IPS-20b (cell line): ENCODE results near the gene SEC14L6.
"Not testable (repeated sequence)": the region's sequence is repeated elsewhere in the genome, so short reads cannot be mapped to it uniquely, and the experiment has no call there.

Experiments
- H3K27ac ChIP-seq: one replicate; pipeline ENCODE4 v1.5.1; 2013; ENCODE audit warnings: low read length
- H3K27me3 ChIP-seq: 2 replicates; pipeline ENCODE4 v1.6.1; 2013; ENCODE audit warnings: mild to moderate bottlenecking, low read length, inconsistent platforms; ENCODE audit not compliant: insufficient read depth
- H3K36me3 ChIP-seq: 2 replicates; pipeline ENCODE4 v1.6.1; 2013; ENCODE audit warnings: low read depth, mild to moderate bottlenecking, inconsistent platforms, low read length, moderate library complexity; ENCODE audit not compliant: insufficient read depth
- H3K4me1 ChIP-seq: 2 replicates; pipeline ENCODE4 v1.6.1; 2013; ENCODE audit warnings: mild to moderate bottlenecking, control low read depth, inconsistent platforms, low read length, moderate library complexity; ENCODE audit not compliant: insufficient read depth
- H3K4me3 ChIP-seq: 2 replicates; pipeline ENCODE4 v1.5.1; 2013; ENCODE audit warnings: mild to moderate bottlenecking, low read length, inconsistent platforms
- H3K9ac ChIP-seq: 2 replicates; pipeline ENCODE4 v1.6.1; 2013; ENCODE audit warnings: low read depth, mild to moderate bottlenecking, inconsistent platforms, low read length, moderate library complexity
- H3K9me3 ChIP-seq: 2 replicates; pipeline ENCODE4 v1.6.1; 2013; ENCODE audit warnings: mild to moderate bottlenecking, low read depth, low read length, inconsistent platforms; ENCODE audit not compliant: insufficient read depth

The SEC14L6 gene

DNA sequence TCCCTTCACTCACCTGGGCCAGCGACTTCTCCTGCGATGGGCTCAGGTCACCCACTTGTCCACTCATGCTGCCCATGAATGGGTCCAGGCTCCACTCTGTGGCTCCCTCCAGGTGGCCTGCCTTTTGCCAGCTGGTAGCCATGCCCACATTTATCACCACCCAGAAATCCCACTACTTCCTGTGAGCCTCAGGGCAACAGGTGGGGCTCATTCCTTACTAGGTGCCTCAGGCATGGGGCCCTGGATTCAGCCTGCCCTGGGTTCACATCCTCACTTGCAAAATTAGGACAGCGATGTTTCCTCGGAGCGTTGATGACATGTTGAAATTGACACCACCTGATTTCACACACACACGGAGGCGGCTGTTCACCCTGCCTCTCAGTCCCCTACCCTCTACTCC is at the start of gene SEC14L6:
Gene SEC14L6 (minus strand): TSS at position 126 of the 400 bp plus-strand sequence. CDS start 59 bp downstream, at position 67.
- Histone ChIP-seq H3K4me3 (no peak within 1 kb of the TSS), H3K9me3 (no peaks in the 10 kb centered on the region), H3K27ac (no peak within 1 kb of the TSS), H3K4me1 (0 out of 2 replicates have a peak, but pooled peaks cover 3% of the 10 kb centered on the region), H3K27me3 (peaks cover 27% of the 10 kb centered on the region), H3K9ac (no peak within 1 kb of the TSS), H3K36me3 (no peaks in the 10 kb centered on the region)

DNA sequence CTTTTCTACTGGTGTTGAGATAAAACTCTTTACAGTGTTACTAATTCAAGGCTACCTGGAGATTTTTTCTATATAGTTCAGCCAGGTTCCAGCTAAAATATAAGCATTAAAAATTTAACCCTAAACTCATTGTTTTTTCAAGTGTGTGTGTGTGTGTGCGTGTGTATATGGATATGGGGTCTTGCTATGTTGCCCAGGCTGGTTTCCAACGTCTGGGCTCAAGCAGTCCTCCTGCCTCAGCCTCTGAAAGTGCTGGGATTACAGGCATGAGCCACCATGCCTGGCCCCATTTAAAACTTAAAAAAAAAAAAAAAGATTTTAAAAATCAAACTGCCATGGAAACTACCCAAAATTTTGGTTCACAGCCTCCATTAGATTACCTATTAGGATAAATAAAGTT is 49.7 kb upstream of the SEC14L6 start:
- Histone ChIP-seq H3K9ac (no peak overlapping the region), H3K4me3 (no peak overlapping the region), H3K9me3 (no peaks in the 10 kb centered on the region), H3K27me3 (peaks cover 15% of the 10 kb centered on the region), H3K36me3 (no peaks in the 10 kb centered on the region), H3K27ac (no peak overlapping the region), H3K4me1 (no peaks in the 10 kb centered on the region)

DNA sequence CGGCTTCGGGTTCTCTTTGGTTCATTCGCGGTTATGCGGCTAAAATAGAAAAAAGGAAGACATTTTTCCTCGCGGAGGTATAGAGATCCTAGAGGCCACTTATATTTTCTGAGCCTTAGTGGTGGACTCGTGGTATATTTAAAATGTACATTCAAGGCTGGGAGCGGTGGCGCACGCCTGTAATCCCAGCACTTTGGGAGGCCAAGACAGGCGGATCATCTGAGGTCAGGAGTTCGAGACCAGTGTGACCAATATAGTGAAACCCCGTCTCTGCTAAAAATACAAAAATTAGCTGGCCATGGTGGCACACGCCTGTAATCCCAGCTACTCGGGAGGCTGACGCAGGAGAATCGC is 45.8 kb upstream of the SEC14L6 start:
- not testable (repeated sequence) for H3K4me3 ChIP-seq, H3K9ac ChIP-seq

GRCh38 chr22:30591588-30592359 is 45.2 kb upstream of the SEC14L6 start, which contains the start of gene PES1:
TSS of gene PES1 (minus strand) at chr22:30591910. CDS start at chr22:30591833, 77 bp downstream.
- Histone ChIP-seq H3K27ac (peak within 1 kb of the TSS; percentile 99), H3K9me3 (no peaks in the 10 kb centered on the region), H3K4me1 (peaks cover 5% of the 10 kb centered on the region; the same call in 1 of the 2 replicates), H3K27me3 (peaks cover 15% of the 10 kb centered on the region), H3K4me3 (peak within 1 kb of the TSS; percentile 97), H3K36me3 (peaks cover 31% of the 10 kb centered on the region), H3K9ac (peak within 1 kb of the TSS; percentile 97)

More for the DNA sequence above, 45.8 kb upstream of the SEC14L6 start:
- Histone ChIP-seq H3K27me3 (peaks cover 15% of the 10 kb centered on the region), H3K36me3 (peaks cover 25% of the 10 kb centered on the region)
- not testable (repeated sequence) for H3K9me3 ChIP-seq, H3K27ac ChIP-seq, H3K4me1 ChIP-seq

DNA sequence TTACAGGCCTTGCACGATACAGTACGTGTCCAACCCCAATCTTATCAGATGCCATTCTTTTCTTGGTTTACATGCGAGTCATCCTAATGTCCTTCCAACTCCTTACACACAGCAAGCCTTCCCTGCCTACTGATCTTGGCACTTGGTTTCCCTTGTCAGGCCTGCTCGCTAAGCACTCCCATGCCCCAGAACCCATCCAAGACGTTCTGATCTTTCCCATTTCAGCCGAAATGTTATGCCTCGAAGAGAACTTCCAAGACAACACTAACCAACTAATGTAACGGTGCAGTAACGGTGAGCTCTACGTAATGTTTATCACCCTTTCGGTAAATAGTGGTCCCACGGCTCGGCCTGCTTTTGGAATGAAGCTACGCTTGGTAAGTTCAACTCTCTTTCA is 44.6 kb upstream of the SEC14L6 start:
- Histone ChIP-seq H3K36me3 (peaks cover 37% of the 10 kb centered on the region), H3K27ac (peak overlapping the region; percentile 99), H3K4me1 (peaks cover 5% of the 10 kb centered on the region; the same call in 1 of the 2 replicates), H3K27me3 (peaks cover 15% of the 10 kb centered on the region), H3K4me3 (peak overlapping the region; percentile 97), H3K9ac (peak overlapping the region; percentile 97), H3K9me3 (no peaks in the 10 kb centered on the region)

DNA sequence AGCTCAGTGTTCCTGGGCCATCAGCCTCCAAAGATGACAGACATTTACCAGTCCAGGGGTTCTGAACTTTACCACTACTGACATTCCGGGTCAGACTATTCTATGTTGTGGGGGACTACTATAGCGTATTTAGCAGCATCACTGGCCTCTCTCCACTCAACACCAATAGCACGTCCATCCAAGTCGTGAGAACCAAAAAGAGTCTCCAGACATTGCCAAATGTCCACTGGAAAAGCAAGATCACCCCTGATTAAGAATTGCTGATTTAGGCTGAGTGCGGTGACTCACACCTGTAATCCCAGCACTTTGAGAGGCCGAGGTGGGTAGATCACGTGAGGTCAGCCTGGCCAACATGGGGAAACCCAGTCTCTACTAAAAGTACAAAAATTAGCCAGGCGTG is 39.9 kb upstream of the SEC14L6 start:
- Histone ChIP-seq H3K27me3 (no peaks in the 10 kb centered on the region), H3K4me1 (peaks cover 5% of the 10 kb centered on the region; the same call in 1 of the 2 replicates), H3K9me3 (no peaks in the 10 kb centered on the region), H3K36me3 (peaks cover 83% of the 10 kb centered on the region), H3K27ac (no peak overlapping the region), H3K4me3 (no peak overlapping the region), H3K9ac (no peak overlapping the region)

GRCh38 chr22:30584441-30584840 is 37.9 kb upstream of the SEC14L6 start:
- Histone ChIP-seq H3K27ac (no peak overlapping the region), H3K36me3 (peaks cover 98% of the 10 kb centered on the region), H3K4me3 (no peak overlapping the region), H3K4me1 (no peaks in the 10 kb centered on the region), H3K9ac (no peak overlapping the region), H3K27me3 (no peaks in the 10 kb centered on the region), H3K9me3 (no peaks in the 10 kb centered on the region)

DNA sequence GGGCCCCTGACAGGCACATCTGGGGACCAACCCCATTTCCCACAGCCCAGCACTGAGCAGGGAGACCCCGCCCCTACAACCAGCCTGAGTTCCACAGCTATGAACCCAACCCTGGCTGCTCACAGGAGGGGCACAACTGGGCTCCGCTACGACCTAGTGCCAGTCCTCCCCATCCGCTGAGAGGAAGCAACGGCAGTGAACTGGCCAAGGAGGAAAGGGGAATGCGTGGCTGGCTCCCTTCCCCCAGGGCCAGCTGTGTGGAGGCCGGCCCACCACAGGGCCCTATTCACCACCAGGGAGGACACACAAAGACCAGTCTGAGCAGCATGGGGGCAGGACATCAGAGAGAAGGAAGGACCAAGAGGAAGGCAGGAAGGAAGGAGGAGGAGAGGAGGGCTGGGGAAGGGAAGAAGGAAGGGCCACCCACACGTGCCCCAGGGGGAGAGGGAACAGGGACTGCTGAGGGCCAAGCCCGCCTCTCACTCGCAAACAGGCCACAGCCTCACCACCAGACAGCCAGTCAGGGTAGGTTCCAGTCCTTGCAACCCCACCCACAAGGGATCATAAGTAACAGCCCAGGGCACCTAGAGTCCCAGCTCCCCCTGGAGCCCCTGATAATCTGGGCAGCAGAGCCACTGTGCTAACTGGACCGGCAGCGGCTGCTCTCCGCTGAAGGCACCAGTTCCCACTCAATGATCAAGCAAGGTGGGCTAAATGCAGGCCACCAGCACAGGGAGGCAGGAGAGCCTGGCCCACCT is 36.4 kb upstream of the SEC14L6 start:
- H3K9ac ChIP-seq, result no peak overlapping the region
- no peaks in the 10 kb centered on the region for H3K27me3 ChIP-seq
- no peaks in the 10 kb centered on the region for H3K9me3 ChIP-seq
- peaks cover 98% of the 10 kb centered on the region for H3K36me3 ChIP-seq
- no peak overlapping the region for H3K27ac ChIP-seq
- no peaks in the 10 kb centered on the region for H3K4me1 ChIP-seq
- no peak overlapping the region for H3K4me3 ChIP-seq

DNA sequence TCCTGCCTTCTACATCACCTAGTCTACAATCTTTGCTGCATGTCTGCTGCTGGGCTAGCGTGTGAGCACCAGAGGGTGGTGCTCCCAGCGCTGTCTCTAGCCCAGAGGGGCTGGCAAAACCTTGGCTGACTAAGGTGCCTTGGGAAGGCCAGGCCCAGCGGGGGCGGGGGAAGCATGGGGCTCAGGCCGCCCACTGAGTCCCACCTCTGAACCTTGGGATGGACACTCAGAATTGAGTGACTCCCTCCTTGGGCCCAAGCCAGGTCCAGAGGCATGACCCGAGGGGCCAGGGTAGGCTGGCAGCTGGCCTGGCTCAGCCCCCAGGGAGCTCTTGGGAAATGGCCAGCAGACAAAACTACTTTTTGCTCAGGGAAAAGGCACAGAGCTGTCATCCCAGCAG is 35.5 kb upstream of the SEC14L6 start:
- Histone ChIP-seq H3K27me3 (no peaks in the 10 kb centered on the region), H3K36me3 (peaks cover 98% of the 10 kb centered on the region)

DNA sequence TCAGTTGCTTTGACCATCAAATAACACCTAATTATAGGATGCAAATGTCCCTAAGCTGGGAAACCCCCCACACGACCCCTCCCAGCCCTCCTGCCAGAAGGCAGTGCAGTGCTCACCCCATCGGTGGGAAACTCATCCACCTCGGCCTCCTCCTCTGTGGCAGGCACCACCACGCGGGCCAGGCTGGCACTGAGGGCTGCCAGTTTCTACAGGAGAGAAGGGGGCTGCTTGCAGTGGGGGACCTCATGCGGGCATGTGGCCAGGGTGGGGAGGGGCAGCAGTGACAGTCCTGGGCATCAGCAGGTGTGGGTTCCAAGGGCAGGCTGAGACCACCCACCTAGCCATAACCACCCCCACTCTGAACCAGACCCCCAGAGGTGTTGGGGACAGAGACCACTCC is 34.4 kb upstream of the SEC14L6 start:
- Histone ChIP-seq H3K9ac (no peak overlapping the region), H3K27me3 (no peaks in the 10 kb centered on the region), H3K9me3 (no peaks in the 10 kb centered on the region), H3K4me3 (no peak overlapping the region), H3K4me1 (no peaks in the 10 kb centered on the region), H3K27ac (no peak overlapping the region), H3K36me3 (peaks cover 98% of the 10 kb centered on the region)

More for the DNA sequence above, 35.5 kb upstream of the SEC14L6 start:
- no peak overlapping the region for H3K9ac ChIP-seq
- no peak overlapping the region for H3K27ac ChIP-seq
- H3K4me3 ChIP-seq, result no peak overlapping the region
- no peaks in the 10 kb centered on the region for H3K9me3 ChIP-seq
- H3K4me1 ChIP-seq, result no peaks in the 10 kb centered on the region

DNA sequence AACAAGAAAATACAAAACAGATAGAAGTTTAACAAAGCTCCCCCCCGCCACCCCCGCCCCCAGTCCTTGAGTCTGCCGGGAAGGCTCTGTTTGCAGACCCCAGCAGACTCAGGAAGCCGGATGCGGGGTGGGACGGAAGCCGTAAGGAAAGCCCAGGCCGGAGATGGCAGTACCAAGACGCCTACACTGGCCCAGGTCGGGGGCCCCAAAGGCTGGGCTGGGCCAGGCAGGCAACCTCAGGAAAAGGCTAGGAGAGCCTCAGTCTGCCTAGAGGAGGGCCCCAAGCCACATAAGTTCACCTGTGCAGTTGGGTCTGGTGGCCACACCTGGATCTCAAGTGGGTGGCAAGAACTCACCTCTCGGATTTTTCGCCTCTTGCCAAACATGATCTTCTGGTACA is 31.9 kb upstream of the SEC14L6 start:
- Histone ChIP-seq H3K27ac (no peak overlapping the region), H3K36me3 (peaks cover 81% of the 10 kb centered on the region), H3K4me1 (peaks cover 6% of the 10 kb centered on the region; the same call in 1 of the 2 replicates), H3K9ac (no peak overlapping the region), H3K9me3 (no peaks in the 10 kb centered on the region), H3K27me3 (no peaks in the 10 kb centered on the region), H3K4me3 (no peak overlapping the region)

GRCh38 chr22:30575859-30576258 is 29.3 kb upstream of the SEC14L6 start:
- H3K27ac ChIP-seq, result no peak overlapping the region
- H3K9ac ChIP-seq, result no peak overlapping the region
- no peaks in the 10 kb centered on the region for H3K27me3 ChIP-seq
- peaks cover 55% of the 10 kb centered on the region for H3K36me3 ChIP-seq
- no peaks in the 10 kb centered on the region for H3K9me3 ChIP-seq
- H3K4me3 ChIP-seq, result no peak overlapping the region
- peaks cover 9% of the 10 kb centered on the region; the same call in 1 of the 2 replicates for H3K4me1 ChIP-seq
